Ovary (tissue), 3 donors: Measurements from ENCODE around the gene HBQ1.
"Not testable (repeated sequence)": the region's sequence is repeated elsewhere in the genome, so short reads cannot be mapped to it uniquely, and the experiment has no call there.

Experiments
- CTCF ChIP-seq, 3 donors: fragments of 450-650 bp in 2 of 3; fragments of 200-600 bp in 1 of 3; IDR thresholded peaks; one replicate each; pipeline versions ENCODE4 v1.5.1 to v1.8.0; 2016 to 2022; ENCODE audit warnings: antibody characterized with exemption in 3 of 3, mild to moderate bottlenecking in 1 of 3
- POLR2A ChIP-seq: fragments of 450-650 bp; IDR thresholded peaks from one replicate; pipeline ENCODE4 v1.6.1; 2017; ENCODE audit warnings: antibody characterized with exemption, mild to moderate bottlenecking, moderate library complexity
- donor health status: DM: no; HTN: no; CAD: no.

GRCh38 chr16:153129-153521 is 27.1 kb upstream of the HBQ1 start:
- not testable (repeated sequence) for TF ChIP-seq CTCF (IDR thresholded peaks at IDR 0.05); POLR2A
